Activated CD4-positive, alpha-beta T cell treated with anti-CD3 and anti-CD28 coated beads, Interleukin-2, amount 50 U/mL, for 4 hours (primary cell): ENCODE results near the gene RSPH9.

Experiments used
- DNase-seq, 2 experiments: peaks; one replicate each; pipeline ENCODE4 v3.0.0-alpha.2; 2020

Gene RSPH9, protein sequence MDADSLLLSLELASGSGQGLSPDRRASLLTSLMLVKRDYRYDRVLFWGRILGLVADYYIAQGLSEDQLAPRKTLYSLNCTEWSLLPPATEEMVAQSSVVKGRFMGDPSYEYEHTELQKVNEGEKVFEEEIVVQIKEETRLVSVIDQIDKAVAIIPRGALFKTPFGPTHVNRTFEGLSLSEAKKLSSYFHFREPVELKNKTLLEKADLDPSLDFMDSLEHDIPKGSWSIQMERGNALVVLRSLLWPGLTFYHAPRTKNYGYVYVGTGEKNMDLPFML

DNA sequence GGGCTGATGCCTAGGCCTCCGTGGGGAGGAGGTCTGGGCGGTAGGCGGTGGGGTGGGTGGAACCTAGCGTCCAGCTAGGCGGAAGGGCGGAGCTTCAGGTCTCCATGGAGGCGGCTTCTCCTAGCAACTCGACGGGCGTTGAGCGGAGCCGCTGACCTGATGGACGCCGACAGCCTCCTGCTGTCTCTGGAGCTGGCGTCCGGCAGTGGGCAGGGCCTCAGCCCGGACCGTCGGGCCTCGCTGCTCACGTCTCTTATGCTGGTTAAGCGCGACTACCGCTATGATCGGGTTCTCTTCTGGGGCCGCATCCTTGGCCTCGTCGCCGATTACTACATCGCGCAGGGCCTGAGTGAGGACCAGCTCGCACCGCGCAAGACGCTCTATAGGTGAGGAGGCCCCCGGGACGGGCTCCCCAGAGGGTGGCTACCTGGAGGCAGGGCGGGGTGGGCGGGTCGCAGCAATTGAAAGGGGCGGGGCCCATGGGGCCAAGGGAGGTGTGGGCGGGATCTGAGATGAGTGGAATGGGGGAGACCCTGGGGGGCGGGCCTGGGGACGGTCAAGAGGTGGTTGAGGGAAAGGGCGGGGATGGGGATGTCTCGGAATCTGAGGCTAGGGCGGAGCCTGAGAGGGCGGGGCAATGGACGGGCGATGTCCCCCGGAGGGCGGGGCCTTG is at the start of gene RSPH9:
Gene RSPH9 (plus strand): TSS at position 97 of the 673 bp plus-strand sequence. CDS start 63 bp downstream, at position 160.
- DNase-seq, result peak; percentile 54 to 55

DNA sequence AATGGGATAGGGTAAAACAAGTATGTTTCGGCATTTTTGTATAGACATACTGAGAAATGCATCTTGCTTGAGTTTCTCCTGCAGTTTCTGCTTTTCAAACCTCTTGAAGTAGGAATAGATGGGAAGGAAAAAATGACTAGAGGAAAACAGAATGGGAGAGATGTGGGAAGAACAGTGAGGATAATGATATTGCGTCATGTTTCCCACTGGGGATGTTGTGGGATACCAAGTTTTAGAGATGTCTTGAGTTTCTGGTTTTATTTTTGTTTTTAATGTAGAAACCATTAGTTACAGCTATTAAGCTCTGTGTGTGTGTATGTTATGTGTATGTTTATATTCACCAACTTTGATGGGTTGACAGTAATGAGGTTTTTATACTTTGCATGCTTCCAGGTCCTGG is 44.2 kb upstream of the RSPH9 start:
- DNase-seq, result no peak

- no peak for DNase-seq
Observed at GRCh38 chr6:43604174-43604573, 40.7 kb upstream of the RSPH9 start.

GRCh38 chr6:43606019-43606418 is 38.8 kb upstream of the RSPH9 start:
- DNase-seq, result no peak

GRCh38 chr6:43608310-43608763 is 36.5 kb upstream of the RSPH9 start:
- peak; percentile 45 to 55 for DNase-seq

- no peak for DNase-seq
Observed at GRCh38 chr6:43608807-43609206, 36.0 kb upstream of the RSPH9 start.

GRCh38 chr6:43609402-43609801 is 35.4 kb upstream of the RSPH9 start:
- DNase-seq, result no peak

DNA sequence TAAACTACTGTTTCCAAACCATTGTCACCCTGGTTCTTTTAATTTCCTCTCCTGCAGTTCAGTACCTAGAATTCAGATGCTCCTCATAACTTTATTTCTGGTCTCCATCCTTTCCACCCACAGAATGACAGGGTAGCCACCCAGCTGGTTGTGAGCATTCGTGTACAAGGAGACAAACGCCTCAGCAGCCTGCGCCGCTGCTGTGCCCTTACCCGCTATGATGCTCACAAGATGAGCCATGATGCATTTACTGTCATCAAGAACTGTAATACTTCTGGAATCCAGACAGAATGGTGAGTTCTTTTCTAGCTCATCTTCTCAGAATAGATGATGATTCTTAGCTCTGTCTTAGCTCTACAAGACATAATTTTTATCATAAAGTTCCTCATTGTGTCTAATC is 34.4 kb upstream of the RSPH9 start:
- DNase-seq, result no peak

GRCh38 chr6:43613721-43614395 is 31.0 kb upstream of the RSPH9 start:
- DNase-seq, result no peak

DNA sequence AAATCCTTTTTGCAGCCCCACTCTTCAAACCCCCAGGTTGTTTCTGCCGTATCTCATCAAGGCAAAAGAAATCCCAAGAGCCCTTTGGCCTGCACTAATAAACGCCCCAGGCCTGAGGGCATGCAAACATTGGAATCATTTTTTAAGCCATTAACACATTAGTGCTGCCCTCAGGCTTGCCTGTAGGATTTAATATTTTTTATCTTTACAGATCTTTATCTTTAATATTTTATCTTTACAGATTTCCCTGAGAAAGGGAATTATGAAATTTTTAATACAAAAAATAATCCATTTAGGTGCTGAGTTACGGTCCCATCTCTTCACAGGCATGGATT is 30.5 kb upstream of the RSPH9 start:
- DNase-seq, result no peak

DNA sequence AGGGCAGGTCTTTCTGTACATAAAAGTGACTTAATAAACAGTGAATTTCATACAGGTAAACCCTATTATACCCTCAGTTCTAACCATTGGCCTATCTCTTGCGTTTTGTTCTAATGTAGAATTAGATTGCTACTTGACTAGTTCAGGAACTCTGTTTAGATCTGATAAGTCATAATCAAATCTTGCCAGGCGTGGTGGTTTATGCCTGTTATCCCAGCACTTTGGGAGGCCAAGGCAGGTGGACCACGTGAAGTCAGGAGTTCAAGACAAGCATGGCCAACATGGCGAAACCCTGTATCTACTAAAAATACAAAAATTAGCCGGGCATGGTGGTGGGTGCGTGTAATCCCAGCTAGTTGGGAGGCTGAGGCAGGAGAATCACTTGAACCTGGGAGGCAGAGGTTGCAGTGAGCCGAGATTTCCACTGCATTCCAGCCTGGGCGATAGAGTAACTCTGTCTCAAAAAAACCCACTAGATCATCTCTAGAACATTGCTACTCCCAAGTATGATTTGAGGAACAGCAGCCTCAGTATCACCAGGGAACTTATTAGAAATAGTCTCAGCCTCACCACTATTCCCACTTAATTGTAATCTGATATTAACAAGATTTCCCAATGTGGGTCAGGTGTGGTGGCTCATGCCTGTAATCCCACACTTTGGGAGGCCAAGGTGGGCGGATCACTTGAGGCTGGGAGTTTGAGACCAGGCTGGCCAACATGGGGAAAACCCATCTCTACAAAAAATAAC is 27.9 kb upstream of the RSPH9 start:
- DNase-seq, result no peak

DNA sequence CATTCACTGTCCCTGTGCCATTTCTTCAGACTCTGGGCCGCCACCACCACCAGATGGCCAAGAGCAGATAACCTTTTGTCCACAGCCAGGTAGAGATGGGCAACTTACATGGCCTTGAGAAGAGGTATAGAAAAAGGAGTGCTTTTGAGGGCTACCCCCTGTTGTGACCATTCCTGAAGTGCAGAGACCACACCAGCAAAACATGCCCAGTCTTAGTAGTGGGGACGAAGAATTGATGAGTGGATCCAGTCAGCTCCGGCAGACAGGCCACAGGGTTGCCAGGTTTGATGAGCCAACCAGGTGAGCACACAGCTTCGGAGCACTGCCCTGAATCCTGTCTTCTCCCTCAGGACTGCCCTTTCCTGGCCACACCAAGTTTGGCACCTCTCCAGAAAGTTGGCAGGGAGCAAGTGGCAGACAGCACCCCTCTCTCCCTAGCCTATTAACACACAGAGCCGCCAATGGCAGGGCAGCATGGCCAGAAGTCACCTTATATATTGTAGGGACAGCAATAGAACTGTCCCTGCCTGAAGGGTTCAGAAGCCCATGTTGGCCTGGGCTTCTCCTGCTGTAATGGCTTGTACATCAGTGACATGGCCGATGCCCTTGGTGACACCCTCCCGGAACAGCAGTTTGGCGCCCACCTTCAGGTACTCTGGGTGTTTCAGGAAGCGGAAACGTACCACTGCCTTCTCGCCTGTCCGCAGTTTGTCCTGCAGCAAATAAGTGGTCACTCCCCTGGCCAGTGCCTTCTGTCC is 23.6 kb upstream of the RSPH9 start:
- no peak for DNase-seq

- no peak for DNase-seq
Observed at GRCh38 chr6:43621836-43622180, 23.0 kb upstream of the RSPH9 start.

GRCh38 chr6:43622541-43622940 is 22.3 kb upstream of the RSPH9 start:
- no peak for DNase-seq

DNA sequence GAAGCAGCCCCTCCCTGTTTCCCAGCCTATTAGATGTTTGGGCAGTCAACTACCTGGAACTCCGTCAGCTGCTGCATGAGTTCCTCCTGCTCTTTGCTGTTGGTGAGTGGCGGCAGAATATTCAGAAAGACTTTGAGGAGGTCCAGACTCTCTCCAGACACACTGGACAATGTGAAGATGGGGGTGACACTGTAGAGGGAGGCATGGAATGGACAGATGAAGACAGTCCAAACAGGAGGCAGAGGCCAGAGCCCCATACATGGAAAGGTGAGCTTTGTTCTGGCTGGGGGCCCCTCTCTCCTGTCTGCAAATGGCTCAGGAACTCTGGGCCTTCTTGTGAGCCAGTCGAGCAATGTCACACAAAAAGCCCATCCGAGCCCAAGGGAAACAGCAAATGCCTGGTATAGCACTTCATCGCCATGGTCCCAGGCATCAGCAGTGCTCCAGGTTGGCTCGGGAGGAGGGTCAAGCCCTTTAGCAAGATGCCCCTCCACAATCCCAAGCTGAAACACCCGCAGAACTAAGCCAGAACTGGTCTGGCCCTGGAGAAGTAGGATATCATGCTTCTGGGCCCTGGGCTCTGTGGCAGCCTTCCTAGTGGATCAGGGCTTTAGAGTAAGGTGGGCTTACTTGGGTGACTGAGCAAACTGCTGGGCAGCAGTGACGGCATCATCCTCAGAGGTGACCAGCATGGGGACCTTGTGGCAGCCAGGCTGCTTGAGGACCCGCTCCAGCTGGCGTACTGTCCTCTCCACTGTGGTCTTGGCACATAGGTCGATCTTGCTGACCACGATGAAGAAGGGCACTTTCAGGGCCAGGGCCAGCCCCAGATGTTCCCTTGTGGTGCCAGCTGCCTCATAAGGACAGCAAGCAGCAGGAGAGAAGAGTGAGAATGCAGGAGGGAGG is 20.7 kb upstream of the RSPH9 start:
- DNase-seq, result no peak

GRCh38 chr6:43624786-43625288 is 20.0 kb upstream of the RSPH9 start:
- no peak for DNase-seq

DNA sequence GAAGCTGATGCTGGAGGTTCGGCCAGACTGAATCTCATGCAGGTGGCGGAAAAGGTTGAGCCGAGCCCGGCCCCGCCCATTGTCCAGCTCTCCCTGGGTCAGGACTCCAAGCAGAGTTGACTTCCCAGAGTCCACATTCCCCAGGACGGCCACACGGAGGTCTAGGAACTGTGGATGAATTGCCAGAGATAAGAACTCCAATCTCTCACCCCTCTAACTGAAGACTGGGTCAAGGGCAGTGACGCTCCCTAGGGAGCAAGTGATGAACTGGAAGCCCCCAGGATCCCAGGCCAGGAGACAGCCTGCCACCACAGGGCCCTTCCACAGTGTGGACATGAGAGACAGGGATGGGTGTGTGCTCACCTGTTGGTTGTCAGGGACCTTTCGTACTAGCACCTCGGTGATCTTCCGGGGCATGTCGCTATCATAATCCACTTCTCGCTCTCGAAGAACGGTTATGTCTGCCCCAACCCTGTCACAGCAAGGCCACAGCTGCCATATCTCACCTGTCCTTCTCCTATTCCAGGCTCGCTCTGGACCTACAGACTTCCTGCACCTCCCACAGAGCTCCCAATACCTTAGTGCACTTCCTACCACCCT is 19.3 kb upstream of the RSPH9 start:
- no peak for DNase-seq

- no peak for DNase-seq
Observed at GRCh38 chr6:43627008-43627825, 17.6 kb upstream of the RSPH9 start.

- DNase-seq, result peak; percentile 35 to 39
Observed at GRCh38 chr6:43628393-43629103, 16.3 kb upstream of the RSPH9 start.
